Liver (tissue), 9 donors: Measurements from ENCODE around the gene FILIP1L. TPM values are rescaled to one million over a fixed set of nuclear protein-coding genes. Genes with fewer than 3 reads are reported as not detected.

ENCODE experiments used
- DNase-seq: peaks from one replicate; pipeline ENCODE4 v3.0.0-alpha.2; 2017; ENCODE audit warnings: low spot score
- H3K27ac ChIP-seq, 2 donors: one replicate each; pipeline ENCODE4 v1.7.0; 2013; ENCODE audit warnings: inconsistent platforms in 2 of 2, low read length in 2 of 2, control low read depth in 1 of 2, low read depth in 1 of 2, mild to moderate bottlenecking in 1 of 2
- H3K27me3 ChIP-seq, 4 donors: one replicate each; pipeline versions ENCODE4 v1.6.1 to v1.7.0; 2013; ENCODE audit warnings: low read length in 3 of 4, inconsistent platforms in 1 of 4, mild to moderate bottlenecking in 1 of 4, moderate library complexity in 1 of 4; ENCODE audit not compliant: control insufficient read depth in 4 of 4, insufficient read depth in 4 of 4
- H3K36me3 ChIP-seq, 4 donors: one replicate each; pipeline versions ENCODE4 v1.6.1 to v1.7.0; 2013; ENCODE audit warnings: low read length in 3 of 4, mild to moderate bottlenecking in 3 of 4, low read depth in 1 of 4, moderate library complexity in 1 of 4; ENCODE audit not compliant: control insufficient read depth in 4 of 4, insufficient read depth in 3 of 4
- H3K4me1 ChIP-seq, 4 donors: one replicate each; pipeline versions ENCODE4 v1.6.1 to v1.7.0; 2013; ENCODE audit warnings: low read length in 3 of 4, mild to moderate bottlenecking in 3 of 4, moderate library complexity in 1 of 4; ENCODE audit not compliant: control insufficient read depth in 4 of 4, insufficient read depth in 4 of 4
- H3K4me3 ChIP-seq, 3 donors: one replicate each; pipeline versions ENCODE4 v1.6.1 to v1.7.0; 2013; ENCODE audit warnings: low read length in 3 of 3, control low read depth in 1 of 3, low read depth in 1 of 3, mild to moderate bottlenecking in 1 of 3
- H3K9ac ChIP-seq, 2 donors: one replicate each; pipeline ENCODE4 v1.7.0; 2013; ENCODE audit warnings: low read length in 2 of 2, mild to moderate bottlenecking in 2 of 2, moderate library complexity in 2 of 2, control low read depth in 1 of 2, low read depth in 1 of 2
- H3K9me3 ChIP-seq, 4 donors: one replicate each; pipeline versions ENCODE4 v1.6.1 to v1.7.0; 2013; ENCODE audit warnings: low read length in 3 of 4; ENCODE audit not compliant: control insufficient read depth in 4 of 4
- CTCF ChIP-seq: fragments of 150-350 bp; IDR thresholded peaks from 2 replicates; pipeline ENCODE4 v1.5.1; 2017; ENCODE audit warnings: improper control_type of control experiment, low read depth, low read length; ENCODE audit not compliant: missing input control
- EGR1 ChIP-seq, 2 donors: IDR thresholded peaks; 2 replicates each; pipeline ENCODE4 v1.6.1; 2016 to 2018; ENCODE audit warnings: antibody characterized with exemption in 2 of 2, low read depth in 2 of 2
- GABPA ChIP-seq, 2 donors: IDR thresholded peaks in 1 of 2; conservative IDR thresholded peaks in 1 of 2; 2 replicates each; pipeline ENCODE4 v1.6.1; 2016; ENCODE audit warnings: antibody characterized with exemption in 2 of 2, mild to moderate bottlenecking in 1 of 2, moderate library complexity in 1 of 2
- HNF4G ChIP-seq: IDR thresholded peaks from 2 replicates; pipeline ENCODE4 v1.6.1; 2016; ENCODE audit warnings: antibody characterized with exemption
- JUND ChIP-seq, 2 donors: IDR thresholded peaks; 2 replicates each; pipeline ENCODE4 v1.6.1; 2016; ENCODE audit warnings: antibody characterized with exemption in 2 of 2
- RAD21 ChIP-seq, 2 donors: IDR thresholded peaks; 2 replicates each; pipeline ENCODE4 v1.6.1; 2016; ENCODE audit warnings: antibody characterized with exemption in 2 of 2, mild to moderate bottlenecking in 2 of 2
- REST ChIP-seq: IDR thresholded peaks from 2 replicates; pipeline ENCODE4 v1.6.1; 2016; ENCODE audit warnings: antibody characterized with exemption, mild to moderate bottlenecking
- RXRA ChIP-seq, 2 donors: IDR thresholded peaks; 2 replicates each; pipeline ENCODE4 v1.6.1; 2017 to 2018; ENCODE audit warnings: antibody characterized with exemption in 2 of 2, mild to moderate bottlenecking in 1 of 2
- TAF1 ChIP-seq: conservative IDR thresholded peaks from 2 replicates; pipeline ENCODE4 v1.6.1; 2016; ENCODE audit warnings: antibody characterized with exemption, mild to moderate bottlenecking
- YY1 ChIP-seq: IDR thresholded peaks from 2 replicates; pipeline ENCODE4 v1.6.1; 2016; ENCODE audit warnings: antibody characterized with exemption, mild to moderate bottlenecking
- WGBS: extraction: QIAGEN DNeasy Blood & Tissue Kit; methylation state at CpG from one replicate; pipeline ENCODE4 v1.1.7; 2013; 5-methylcytosine and 5-hydroxymethylcytosine counted together
- polyA plus RNA-seq, 2 donors: library from polyadenylated mRNA; stranded (reverse) in 1 of 2; unstranded in 1 of 2; fragments of 200-250 nt in 1 of 2; fragments of >200 nt in 1 of 2; fragmentation: Nextera tagmentation in 1 of 2; extraction: Ambion mirVana in 1 of 2; gene quantifications; one replicate each; pipeline versions ENCODE4 v1.2.1 to v1.2.3, GENCODE V29; 2013 to 2015
- total RNA-seq, 2 donors: library from RNA; depleted of rRNA; stranded (reverse); fragments of >200 nt; gene quantifications; one replicate each; pipeline ENCODE4 v1.2.3, GENCODE V29; 2014
- donor health status: healthy.
- donor health status: healthy.
- donor health status: healthy.
- donor health status: healthy.
- donor health status: healthy.

The FILIP1L gene
- total and polyA plus RNA-seq, 4 donors: 1.4 to 6.5 (median 1.9) TPM

GRCh38 chr3:99836681-99837080 is 277.6 kb downstream of the FILIP1L start:
- Histone ChIP-seq H3K9me3 (no peaks in the 10 kb centered on the region), H3K4me1 (peaks cover 0 to 4% (median 0%) of the 10 kb centered on the region in 4 donors), H3K4me3 (no peak overlapping the region), H3K27ac (no peak overlapping the region), H3K27me3 (no peaks in the 10 kb centered on the region), H3K9ac (no peak overlapping the region), H3K36me3 (peaks cover 0 to 1% (median 0%) of the 10 kb centered on the region in 4 donors)
- WGBS: 80% methylated on average over 3 of the region's 3 CpGs
- no peak for TF ChIP-seq YY1
- no peak for TF ChIP-seq GABPA (IDR thresholded peaks at IDR 0.05 in 1 of 2, conservative IDR thresholded peaks at IDR 0.05 in 1 of 2)
- TF ChIP-seq REST: no peak
- no peak for TF ChIP-seq CTCF
- no peak for DNase-seq

GRCh38 chr3:99834211-99834957 is 279.9 kb downstream of the FILIP1L start:
- WGBS: 94% methylated on average over 2 of the region's 2 CpGs
- Histone ChIP-seq H3K4me1 (peaks cover 0 to 4% (median 0%) of the 10 kb centered on the region in 4 donors), H3K27ac (no peak overlapping the region), H3K9ac (no peak overlapping the region), H3K27me3 (no peaks in the 10 kb centered on the region), H3K36me3 (no peaks in the 10 kb centered on the region), H3K9me3 (no peaks in the 10 kb centered on the region), H3K4me3 (no peak overlapping the region)
- DNase-seq: no peak
- TF ChIP-seq YY1 (no peak), JUND (IDR thresholded peaks at IDR 0.05) (no peak), CTCF (no peak), RXRA (IDR thresholded peaks at IDR 0.05) (no peak), HNF4G (no peak), REST (no peak), EGR1 (IDR thresholded peaks at IDR 0.05; ENCODE audit: low read depth in 2 of 2) (no peak), RAD21 (IDR thresholded peaks at IDR 0.05) (no peak), TAF1 (no peak)
